SH-SY5Y (cell line): ENCODE results near the gene GPAM.

Source experiments
- GATA2 ChIP-seq: IDR thresholded peaks from 2 replicates; pipeline ENCODE4 v1.6.1; 2011; ENCODE audit warnings: mild to moderate bottlenecking, low read depth, low read length
- GATA3 ChIP-seq: IDR thresholded peaks from 2 replicates; pipeline ENCODE4 v1.6.1; 2011; ENCODE audit warnings: low read depth, mild to moderate bottlenecking, low read length, moderate library complexity

GRCh38 chr10:112203328-112204076, 19.9 kb upstream of the GPAM start:
- TF ChIP-seq GATA3 (no peak), GATA2 (no peak)
